ENCODE data around the gene STK35.

GRCh38 chr20:2054911-2055310 lies 46.7 kb upstream of the STK35 start:
- TF ChIP-seq, protein P1, sequence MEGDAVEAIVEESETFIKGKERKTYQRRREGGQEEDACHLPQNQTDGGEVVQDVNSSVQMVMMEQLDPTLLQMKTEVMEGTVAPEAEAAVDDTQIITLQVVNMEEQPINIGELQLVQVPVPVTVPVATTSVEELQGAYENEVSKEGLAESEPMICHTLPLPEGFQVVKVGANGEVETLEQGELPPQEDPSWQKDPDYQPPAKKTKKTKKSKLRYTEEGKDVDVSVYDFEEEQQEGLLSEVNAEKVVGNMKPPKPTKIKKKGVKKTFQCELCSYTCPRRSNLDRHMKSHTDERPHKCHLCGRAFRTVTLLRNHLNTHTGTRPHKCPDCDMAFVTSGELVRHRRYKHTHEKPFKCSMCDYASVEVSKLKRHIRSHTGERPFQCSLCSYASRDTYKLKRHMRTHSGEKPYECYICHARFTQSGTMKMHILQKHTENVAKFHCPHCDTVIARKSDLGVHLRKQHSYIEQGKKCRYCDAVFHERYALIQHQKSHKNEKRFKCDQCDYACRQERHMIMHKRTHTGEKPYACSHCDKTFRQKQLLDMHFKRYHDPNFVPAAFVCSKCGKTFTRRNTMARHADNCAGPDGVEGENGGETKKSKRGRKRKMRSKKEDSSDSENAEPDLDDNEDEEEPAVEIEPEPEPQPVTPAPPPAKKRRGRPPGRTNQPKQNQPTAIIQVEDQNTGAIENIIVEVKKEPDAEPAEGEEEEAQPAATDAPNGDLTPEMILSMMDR (IDR thresholded peaks at IDR 0.05; ENCODE audit: insufficient read depth, low read length) = no peak
- TF ChIP-seq GABPA (IDR thresholded peaks at IDR 0.05; ENCODE audit: low read depth) = no peak
- no peak for TF ChIP-seq POLR2AphosphoS5 (IDR thresholded peaks at IDR 0.05; ENCODE audit: low read depth)

Data from HL-60 (cell line).